PC-3 (cell line): ENCODE results near the gene NAT9.

Source experiments
- CTCF ChIP-seq: fragments of 300-600 bp; sonication (generic); conservative IDR thresholded peaks from 2 replicates; pipeline ENCODE4 v1.5.1; 2017; ENCODE audit warnings: antibody characterized with exemption, low read depth, mild to moderate bottlenecking, low read length
- EZH2 ChIP-seq: fragments of 300-600 bp; sonication (generic); IDR thresholded peaks from one replicate; pipeline ENCODE4 v1.6.1; 2017; ENCODE audit warnings: antibody characterized with exemption, mild to moderate bottlenecking, low read length; ENCODE audit not compliant: unreplicated experiment

GRCh38 chr17:74754832-74755231 lies 21.3 kb downstream of the NAT9 start:
- no peak for TF ChIP-seq CTCF
- no peak for TF ChIP-seq EZH2
